Endometrium (tissue), 2 donors: ENCODE results near the gene CFB.

Experiments
- FAIRE-seq: peaks from 2 replicates; lab custom pipeline; 2012; peaks lifted over from hg19 to GRCh38; lab: Jason Lieb, UNC
- donor health status: control.
- donor health status: control.

Gene CFB

DNA sequence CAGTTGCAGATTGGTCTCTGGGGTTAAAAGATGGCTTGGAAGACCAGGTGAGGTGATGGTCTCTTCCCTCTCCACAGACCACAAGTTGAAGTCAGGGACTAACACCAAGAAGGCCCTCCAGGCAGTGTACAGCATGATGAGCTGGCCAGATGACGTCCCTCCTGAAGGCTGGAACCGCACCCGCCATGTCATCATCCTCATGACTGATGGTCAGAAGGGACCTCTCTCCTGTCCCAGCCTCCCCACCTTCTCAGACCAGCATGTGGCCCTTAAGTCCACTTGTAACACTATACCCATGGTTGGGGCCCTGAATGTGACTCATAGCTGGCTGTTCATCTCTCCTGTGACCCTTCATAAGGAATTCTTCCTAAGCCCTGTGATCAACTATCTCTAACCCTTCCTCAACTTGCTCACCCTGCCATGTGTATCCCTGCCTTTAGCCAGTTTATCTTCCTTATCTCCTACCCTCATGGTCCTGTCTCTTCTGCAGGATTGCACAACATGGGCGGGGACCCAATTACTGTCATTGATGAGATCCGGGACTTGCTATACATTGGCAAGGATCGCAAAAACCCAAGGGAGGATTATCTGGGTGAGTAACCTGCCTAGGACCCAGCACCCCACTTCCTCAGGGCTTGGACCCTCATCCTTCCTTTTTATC is 3.0 kb downstream of the CFB start:
- no peak for FAIRE-seq

DNA sequence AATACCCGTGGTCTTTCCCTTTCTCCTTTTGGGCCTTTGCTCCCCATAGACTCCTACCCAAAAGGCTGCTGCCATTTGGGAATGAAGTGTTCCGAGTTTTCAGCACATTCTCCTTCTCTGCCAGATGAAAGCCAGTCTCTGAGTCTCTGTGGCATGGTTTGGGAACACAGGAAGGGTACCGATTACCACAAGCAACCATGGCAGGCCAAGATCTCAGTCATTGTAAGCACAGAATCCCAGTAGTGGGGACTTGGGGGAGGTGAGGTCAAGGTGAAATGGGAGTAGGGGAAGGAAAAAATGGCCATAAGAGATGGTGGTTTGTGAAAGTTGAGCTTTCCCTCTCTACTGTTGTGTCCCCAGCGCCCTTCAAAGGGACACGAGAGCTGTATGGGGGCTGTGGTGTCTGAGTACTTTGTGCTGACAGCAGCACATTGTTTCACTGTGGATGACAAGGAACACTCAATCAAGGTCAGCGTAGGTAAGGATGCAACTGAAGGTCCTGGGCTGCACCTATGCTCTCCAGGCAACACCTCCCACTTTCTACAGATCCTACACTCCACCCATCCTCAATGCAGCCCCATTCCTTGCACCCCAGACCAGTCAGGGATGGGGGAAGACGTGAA is 4.1 kb downstream of the CFB start:
- no peak for FAIRE-seq

DNA sequence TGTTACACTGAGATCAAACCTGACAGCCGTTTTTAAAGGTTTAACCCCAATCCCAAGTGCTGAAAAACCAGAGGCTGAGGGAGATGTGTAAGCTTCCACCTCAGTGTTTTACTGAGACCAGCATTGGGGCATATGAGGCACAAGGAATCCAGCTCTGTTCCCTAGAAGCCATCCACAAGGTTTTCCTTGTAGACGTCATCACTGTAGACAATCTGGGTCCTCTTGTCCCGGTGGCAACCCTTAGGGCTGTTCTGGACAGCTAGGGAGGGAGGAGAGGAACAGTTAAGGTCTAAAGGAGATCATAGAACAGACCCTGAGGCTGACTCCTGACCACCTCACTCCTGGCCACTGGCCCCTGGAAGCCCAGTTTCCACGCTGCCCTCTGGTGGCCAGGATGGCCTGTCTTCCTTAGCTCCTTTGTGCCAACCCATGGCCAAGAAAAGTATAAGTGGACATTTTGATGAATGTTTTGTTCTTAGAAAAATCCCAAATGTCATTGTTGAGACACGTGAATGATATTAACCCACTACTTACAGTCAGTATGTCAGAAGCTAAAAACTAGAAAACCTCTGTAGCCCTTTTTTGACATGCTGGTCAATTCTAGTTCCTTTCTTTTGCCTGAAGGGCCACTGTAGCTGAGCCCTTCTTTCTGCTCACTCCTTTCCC is 6.4 kb downstream of the CFB start:
- FAIRE-seq: no peak

DNA sequence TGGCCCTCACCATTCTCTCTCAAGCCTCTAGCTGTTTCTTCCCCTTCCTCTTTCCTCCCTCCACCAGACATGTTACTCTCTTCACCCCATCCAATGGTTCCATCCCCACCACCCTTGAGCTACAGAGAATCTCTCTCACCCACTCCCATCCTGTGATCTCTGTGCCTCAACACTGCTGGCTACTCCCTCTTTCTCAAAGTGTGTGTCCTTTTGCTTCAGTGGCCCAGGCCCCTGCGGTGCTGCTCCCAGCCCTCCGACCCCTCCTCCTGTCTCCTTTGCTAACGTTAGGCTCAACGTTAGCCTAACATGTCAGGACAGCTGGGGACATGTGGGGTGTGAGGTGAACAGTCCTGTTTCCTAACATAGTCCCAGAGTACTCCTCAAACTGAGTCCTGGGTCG is 7.0 kb downstream of the CFB start:
- no peak for FAIRE-seq

DNA sequence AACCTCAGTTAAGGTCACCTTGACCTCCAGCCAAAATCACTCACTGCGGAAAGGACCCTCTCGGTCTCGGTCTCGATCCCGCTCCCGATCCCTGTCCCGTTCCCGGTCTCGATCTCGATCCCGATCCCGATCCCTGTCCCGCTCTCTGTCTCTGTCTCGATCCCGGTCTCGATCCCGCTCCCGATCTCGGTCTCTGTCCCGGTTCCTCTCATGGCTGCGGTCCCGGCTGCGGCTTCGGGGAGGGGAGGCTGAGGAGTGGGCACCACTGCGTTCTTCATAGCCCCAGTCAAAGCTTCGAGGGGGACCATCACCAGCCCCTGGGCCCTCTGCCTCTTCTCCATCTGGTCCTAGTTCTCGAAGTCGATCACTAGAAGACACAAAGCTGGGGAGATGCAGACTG is 8.6 kb downstream of the CFB start:
- no peak for FAIRE-seq

DNA sequence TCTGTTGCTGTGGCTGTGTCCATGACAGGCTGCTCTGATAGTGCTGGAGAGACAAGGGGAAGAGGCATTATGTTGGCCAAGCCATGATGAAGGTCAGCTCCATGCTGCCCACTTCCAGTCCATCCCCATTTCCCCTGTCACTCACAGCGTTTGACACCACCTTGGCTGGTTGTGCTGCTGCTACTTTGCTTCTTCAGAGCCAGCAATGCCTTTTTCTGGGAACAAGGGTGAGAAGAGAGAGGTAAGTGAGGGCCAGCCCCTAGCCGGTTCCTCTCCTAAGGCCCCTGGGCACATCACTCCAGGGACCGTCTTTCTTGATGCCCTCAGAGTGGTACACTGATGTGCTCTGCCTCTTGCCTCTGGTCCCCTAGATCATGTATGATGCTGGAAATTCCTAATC is 10.9 kb downstream of the CFB start:
- FAIRE-seq: no peak

DNA sequence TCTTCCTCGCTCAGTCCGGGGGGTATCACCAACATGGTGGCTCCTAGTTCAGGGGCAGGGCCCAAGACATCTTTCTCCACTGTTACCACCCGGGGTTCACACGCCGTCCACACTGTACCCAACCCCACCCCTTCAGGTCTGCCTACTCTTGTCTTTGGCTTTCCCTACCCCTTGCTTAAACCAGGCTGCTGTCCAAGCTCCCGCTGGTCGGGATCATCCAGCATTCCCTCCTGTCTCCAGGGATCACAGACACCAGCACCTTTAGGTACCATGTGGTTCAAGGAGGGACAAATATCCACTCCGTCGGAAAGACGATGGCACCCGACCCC is 12.5 kb downstream of the CFB start:
- FAIRE-seq: no peak

DNA sequence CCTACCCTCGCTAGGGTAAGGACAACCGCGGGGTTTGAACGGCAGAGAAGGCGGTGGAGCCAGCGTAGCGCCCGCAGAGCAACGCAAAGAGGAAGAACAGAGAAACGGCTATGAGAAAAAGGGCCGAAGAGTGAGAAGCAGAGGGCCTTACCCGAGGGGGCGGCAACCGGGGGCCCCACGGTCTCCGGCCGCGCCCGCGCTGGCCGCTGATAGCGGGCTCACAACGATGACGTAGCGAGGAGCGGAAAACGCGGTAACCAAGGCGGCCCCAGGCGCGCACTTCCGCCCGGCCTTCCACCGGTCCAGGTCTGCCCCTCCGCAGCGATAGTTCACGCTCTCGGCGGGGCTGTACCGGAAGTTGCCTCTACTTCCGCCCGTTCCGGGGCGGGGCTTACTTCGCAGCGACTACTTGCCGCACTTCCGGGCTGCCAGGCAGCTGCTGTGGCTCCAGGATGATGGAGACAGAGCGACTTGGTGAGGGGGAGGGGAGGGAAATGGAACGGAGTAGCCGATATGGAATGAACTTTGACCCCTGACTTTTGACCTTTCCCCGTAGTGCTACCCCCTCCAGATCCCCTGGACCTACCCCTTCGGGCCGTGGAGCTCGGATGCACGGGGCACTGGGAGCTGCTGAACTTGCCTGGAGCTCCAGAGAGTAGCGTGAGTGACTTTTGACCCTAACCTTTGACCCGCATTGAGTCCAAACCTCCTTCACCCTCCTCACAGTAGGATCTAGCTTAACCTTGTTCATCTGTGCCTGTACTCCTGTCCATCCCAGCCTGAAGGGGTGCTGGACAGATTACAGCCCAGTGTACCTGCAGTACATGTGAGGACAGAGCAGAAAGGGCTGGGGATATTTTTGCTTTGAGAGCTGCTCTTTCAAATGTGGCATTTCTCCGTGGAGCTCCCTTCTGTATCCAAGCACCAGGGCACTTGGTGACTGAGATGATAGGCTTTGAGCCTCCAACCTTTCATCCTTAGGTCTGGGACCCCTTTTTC is 13.1 kb downstream of the CFB start, which contains the start of the genes NELFE and SKIC2:
Gene NELFE, minus strand, starts transcription at position 231 of the 999 bp plus-strand sequence. CDS start 525 bp downstream, outside the sequence.
Gene SKIC2, plus strand, starts transcription at position 435 of the 999 bp plus-strand sequence. Its CDS starts 18 bp downstream, at position 453.
- FAIRE-seq: peak; percentile 87

DNA sequence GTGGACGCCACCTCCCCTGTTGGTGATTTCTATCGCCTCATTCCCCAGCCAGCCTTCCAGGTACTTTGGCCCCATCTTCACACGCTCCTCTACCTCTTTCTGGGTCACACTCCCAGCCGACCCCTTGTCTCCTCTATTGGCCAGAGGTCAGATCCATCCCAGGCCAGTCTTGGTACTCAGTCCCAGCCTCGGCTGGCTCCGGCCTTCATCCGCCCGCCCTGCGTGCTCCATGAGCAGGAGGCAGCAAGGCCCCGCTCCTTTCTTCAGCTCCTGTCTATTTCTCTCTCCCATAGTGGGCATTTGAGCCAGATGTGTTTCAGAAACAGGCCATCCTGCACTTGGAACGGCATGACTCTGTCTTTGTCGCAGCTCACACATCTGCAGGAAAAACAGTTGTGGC is 15.7 kb downstream of the CFB start:
- no peak for FAIRE-seq

DNA sequence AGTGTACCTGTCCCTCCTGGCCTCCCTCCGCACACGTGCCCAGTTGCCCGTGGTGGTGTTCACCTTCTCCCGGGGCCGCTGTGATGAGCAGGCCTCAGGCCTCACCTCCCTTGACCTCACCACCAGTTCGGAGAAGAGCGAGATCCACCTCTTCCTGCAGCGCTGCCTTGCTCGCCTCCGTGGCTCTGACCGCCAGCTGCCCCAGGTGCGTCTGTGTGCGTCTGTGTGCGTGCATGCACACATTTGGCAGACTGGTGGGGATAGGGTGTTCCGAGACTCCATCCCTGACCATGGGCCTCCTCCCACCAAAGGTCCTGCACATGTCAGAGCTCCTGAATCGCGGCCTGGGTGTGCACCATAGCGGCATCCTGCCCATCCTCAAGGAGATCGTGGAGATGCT is 18.0 kb downstream of the CFB start:
- no peak for FAIRE-seq

DNA sequence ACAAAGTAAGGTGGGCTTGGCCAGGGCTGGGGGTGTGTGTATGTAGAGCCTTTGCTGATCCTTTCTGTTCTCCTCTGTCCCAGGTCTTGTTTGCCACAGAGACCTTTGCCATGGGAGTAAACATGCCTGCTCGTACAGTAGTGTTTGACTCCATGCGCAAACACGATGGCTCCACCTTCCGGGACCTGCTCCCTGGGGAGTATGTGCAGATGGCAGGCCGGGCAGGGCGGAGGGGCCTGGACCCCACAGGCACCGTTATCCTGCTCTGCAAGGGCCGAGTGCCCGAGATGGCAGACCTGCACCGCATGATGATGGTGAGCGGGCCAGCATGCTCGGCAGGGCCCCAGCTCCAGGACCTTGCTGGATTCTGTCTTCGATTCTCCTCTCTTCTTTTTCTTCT is 19.8 kb downstream of the CFB start:
- FAIRE-seq: no peak

DNA sequence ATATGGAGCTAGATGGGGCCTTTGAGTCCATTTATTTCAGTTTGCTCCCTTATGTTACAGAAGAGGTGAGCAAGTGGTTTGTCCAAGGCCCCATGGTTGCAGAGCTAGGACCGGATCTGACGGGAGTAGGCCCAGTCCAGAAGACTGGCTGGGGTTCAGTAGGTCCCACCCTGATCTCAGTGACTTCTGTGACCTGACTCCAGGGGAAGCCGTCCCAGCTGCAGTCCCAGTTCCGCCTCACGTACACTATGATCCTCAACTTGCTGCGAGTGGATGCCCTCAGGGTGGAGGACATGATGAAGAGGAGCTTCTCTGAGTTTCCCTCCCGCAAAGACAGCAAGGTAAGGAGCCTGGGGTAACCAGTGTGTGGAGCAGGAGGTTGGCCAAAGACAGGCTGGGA is 20.6 kb downstream of the CFB start:
- FAIRE-seq: no peak

DNA sequence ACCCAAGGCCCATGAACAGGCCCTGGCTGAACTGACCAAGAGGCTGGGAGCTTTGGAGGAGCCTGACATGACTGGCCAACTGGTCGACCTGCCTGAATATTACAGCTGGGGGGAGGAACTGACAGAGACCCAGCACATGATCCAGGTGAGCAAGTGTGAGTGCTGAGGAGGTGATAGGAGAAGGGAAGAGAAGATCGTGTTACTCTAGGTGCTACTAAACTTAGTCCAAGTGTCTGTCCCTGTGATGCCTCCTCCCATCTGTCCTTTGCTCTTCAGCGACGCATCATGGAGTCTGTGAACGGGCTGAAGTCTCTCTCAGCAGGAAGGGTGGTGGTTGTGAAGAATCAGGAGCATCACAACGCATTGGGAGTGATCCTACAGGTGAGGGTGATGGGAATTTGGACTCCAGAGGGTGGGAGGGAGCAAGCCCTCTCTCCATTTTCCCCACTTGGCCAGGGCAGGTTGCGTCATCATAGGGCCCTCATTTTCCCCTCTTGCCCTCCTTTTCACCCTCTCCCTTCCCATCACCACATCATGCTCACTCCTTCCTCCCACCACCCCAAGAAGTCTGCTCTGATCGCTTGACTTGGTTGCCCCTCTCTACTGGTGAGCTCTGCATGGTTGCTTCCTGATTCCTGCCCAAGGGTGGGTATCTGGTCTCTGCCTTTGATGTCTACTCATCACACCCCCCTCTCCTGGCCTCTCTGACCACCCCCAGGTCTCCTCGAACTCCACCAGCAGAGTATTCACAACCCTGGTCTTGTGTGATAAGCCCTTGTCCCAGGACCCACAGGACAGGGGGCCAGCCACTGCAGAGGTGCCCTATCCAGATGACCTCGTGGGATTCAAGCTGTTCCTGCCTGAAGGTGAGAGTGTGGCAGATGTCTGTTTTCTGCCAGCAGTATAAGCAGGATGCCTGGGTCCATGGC is 21.4 kb downstream of the CFB start:
- no peak for FAIRE-seq

DNA sequence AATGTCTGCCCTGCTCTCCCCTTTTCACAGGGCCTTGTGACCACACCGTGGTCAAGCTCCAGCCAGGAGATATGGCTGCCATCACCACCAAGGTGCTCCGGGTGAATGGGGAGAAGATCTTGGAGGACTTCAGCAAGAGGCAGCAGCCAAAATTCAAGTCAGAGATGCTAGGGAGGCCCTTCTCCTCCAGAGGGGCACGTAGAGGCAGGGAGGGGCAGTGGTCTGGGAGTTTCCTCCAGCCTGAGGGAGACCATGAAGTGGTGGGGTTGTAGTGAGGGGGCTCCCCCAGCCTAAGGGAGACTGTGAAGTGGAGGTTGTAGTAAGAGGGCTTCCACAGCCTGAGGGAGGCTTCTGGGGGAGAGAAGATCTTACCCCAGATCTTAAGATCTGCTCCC is 22.0 kb downstream of the CFB start:
- FAIRE-seq: no peak

DNA sequence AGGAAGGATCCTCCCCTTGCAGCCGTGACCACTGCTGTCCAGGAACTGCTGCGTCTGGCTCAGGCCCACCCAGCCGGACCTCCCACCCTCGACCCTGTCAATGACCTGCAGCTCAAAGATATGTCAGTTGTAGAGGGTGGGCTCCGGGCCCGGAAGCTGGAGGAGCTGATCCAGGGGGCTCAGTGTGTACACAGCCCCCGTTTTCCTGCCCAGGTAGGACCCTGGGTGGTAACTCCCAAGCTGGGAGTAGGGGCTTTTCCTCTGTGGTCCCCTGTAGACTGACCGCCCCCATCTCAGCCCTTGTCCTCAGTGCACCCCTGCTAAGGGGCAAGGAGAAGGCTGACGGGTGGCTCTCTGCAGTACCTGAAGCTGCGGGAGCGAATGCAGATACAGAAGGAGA is 22.4 kb downstream of the CFB start:
- FAIRE-seq: no peak

DNA sequence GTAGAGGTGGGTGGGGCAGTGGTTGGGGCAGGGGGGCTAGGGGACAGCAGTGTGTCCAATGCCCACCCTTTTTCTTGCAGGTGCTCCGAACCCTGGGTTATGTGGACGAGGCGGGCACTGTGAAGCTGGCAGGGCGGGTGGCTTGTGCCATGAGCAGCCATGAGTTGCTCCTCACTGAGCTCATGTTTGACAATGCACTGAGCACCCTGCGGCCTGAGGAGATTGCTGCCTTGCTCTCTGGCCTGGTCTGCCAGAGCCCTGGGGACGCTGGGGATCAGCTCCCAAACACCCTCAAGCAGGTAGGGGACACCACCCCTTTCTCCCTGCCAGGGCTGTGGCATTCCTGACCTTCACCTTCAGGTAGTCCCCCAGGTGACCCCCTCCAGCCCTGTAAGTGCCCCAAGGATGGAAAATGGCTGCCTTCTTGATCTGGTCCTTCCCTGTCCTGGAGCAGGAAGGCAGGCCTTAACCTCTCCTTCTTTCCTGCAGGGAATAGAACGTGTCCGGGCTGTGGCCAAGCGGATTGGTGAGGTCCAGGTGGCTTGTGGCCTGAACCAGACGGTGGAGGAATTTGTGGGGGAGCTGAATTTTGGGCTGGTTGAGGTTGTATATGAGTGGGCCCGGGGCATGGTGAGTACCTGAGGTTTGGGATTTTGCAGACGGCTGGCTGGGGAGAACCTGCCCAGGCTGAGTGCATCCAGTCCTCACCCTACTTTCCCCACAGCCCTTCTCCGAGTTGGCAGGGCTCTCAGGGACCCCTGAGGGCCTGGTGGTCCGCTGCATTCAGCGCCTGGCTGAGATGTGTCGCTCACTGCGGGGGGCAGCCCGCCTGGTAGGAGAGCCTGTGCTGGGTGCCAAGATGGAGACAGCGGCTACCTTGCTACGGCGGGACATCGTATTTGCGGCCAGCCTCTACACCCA is 23.2 kb downstream of the CFB start:
- no peak for FAIRE-seq

DNA sequence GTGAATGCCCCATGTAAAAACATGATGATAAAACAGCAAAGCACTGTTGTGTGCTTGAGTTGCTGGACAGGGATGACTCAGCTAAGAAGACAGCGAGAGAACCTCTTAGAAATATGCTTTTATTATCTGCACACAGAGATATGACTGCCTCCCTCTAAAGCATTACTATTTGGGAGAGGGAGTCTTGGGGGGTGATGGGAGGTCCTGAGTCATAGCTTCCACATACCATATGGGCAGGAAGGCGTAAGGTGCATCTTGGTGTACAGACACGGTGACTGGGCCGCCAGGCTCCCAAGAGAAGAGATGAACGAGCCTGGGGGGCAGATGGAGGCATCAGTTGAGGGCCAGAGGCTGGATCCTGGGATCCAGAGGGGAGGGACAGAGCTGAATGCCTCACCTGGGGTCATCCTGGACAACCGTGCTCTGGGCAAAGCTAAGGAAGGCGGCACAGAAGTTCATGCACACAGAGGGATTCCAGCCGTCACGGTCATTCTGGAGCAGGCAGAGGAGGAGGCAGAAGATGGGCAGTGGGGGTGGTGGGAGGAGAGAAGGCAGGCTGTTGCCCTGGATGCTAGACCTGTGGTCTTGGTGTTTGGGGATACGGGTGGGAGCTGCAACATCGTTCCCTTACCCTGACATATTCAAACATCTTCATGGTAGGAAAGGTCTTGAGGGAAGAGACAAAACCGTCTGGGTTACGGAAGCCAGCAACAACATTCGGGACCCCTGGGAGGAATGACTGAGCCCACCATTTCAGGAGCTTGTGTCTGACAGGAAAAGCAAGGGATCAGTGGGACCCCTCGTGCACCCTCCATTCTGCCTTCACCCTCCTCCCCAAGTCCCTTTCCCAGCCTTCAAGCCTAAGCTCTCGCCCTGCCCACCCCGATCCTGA is 24.1 kb downstream of the CFB start:
- FAIRE-seq: no peak

DNA sequence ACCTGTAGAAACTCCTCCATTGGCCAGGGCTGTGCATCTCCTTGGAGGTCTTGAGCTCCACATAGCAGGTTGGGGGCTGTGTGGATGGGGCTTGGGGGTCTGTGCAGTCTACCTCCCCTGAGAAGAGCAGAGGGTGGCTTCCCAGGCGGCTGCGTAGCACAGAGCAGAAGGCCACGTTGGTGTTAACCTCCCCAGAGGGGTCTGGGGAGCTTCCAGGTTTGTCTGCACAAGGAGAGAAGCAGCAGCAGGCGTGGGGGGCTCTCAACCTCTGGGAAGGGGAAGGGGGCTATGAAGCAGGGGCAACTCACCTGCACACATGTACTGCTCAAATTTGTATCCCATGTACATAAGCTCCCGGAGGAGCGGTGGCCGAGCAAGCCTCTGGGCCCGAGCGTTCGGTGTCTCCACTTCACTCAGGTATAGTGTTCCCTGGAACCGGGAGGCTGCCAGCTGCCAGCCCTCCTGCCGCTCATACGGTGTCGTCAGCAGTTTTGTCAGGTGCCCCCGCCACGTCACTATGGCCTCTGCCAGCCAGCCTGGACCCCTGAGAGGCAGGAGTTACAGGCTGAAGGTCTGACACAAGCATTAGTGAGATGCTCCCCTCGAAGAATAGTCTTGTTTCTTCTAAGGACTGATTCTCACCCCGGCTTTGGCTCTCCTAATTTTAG is 24.8 kb downstream of the CFB start:
- no peak for FAIRE-seq
